ENCODE data around the gene ST8SIA6.
"Not testable (repeated sequence)": the region's sequence is repeated elsewhere in the genome, so short reads cannot be mapped to it uniquely, and the experiment has no call there.

Gene ST8SIA6

GRCh38 chr10:17407047-17407446, 47.3 kb downstream of the ST8SIA6 start:
- Histone ChIP-seq H4K20me1 (ENCODE audit: insufficient read depth, low read length) (no peaks in the 10 kb centered on the region), H3K9me3 (ENCODE audit: insufficient read depth, low read length) (no peaks in the 10 kb centered on the region), H3K79me2 (ENCODE audit: low read length) (no peaks in the 10 kb centered on the region), H3K4me2 (ENCODE audit: low read length) (no peak overlapping the region), H3K36me3 (replicated peaks; ENCODE audit: low read depth, low read length) (no peaks in the 10 kb centered on the region), H3K4me1 (ENCODE audit: low read length) (no peaks in the 10 kb centered on the region), H3K9ac (ENCODE audit: low read length) (no peak overlapping the region), H3K27me3 (ENCODE audit: low read depth, low read length) (no peaks in the 10 kb centered on the region), H3K4me3 (ENCODE audit: low read length) (no peak overlapping the region), H3K27ac (ENCODE audit: low read length) (no peak overlapping the region), H2AFZ (ENCODE audit: low read depth, low read length) (no peak overlapping the region)
- TF ChIP-seq EZH2phosphoT487 (IDR thresholded peaks at IDR 0.05; ENCODE audit: low read depth) (no peak), CTCF (IDR thresholded peaks at IDR 0.05; ENCODE audit: low read depth, low read length) (no peak)

GRCh38 chr10:17406036-17406834, 48.2 kb downstream of the ST8SIA6 start:
- no peak for TF ChIP-seq EZH2phosphoT487 (IDR thresholded peaks at IDR 0.05; ENCODE audit: low read depth)
- TF ChIP-seq CTCF (IDR thresholded peaks at IDR 0.05; ENCODE audit: low read depth, low read length): no peak
- H4K20me1 ChIP-seq (ENCODE audit: insufficient read depth, low read length): no peaks in the 10 kb centered on the region

GRCh38 chr10:17403161-17403560, 51.2 kb downstream of the ST8SIA6 start:
- Histone ChIP-seq H3K4me1 (ENCODE audit: low read length) (no peaks in the 10 kb centered on the region), H2AFZ (ENCODE audit: low read depth, low read length) (no peak overlapping the region), H4K20me1 (ENCODE audit: insufficient read depth, low read length) (no peaks in the 10 kb centered on the region), H3K9ac (ENCODE audit: low read length) (no peak overlapping the region), H3K9me3 (ENCODE audit: insufficient read depth, low read length) (no peaks in the 10 kb centered on the region), H3K4me3 (ENCODE audit: low read length) (no peak overlapping the region), H3K4me2 (ENCODE audit: low read length) (no peak overlapping the region), H3K79me2 (ENCODE audit: low read length) (no peaks in the 10 kb centered on the region), H3K27me3 (ENCODE audit: low read depth, low read length) (no peaks in the 10 kb centered on the region), H3K36me3 (replicated peaks; ENCODE audit: low read depth, low read length) (no peaks in the 10 kb centered on the region), H3K27ac (ENCODE audit: low read length) (no peak overlapping the region)
- TF ChIP-seq CTCF (IDR thresholded peaks at IDR 0.05; ENCODE audit: low read depth, low read length) (no peak), EZH2phosphoT487 (IDR thresholded peaks at IDR 0.05; ENCODE audit: low read depth) (no peak)

More at GRCh38 chr10:17406036-17406834, 48.2 kb downstream of the ST8SIA6 start:
- Histone ChIP-seq H3K4me2 (ENCODE audit: low read length) (no peak overlapping the region), H3K4me1 (ENCODE audit: low read length) (no peaks in the 10 kb centered on the region), H3K4me3 (ENCODE audit: low read length) (no peak overlapping the region), H3K9ac (ENCODE audit: low read length) (no peak overlapping the region), H2AFZ (ENCODE audit: low read depth, low read length) (no peak overlapping the region), H3K27me3 (ENCODE audit: low read depth, low read length) (no peaks in the 10 kb centered on the region), H3K9me3 (ENCODE audit: insufficient read depth, low read length) (no peaks in the 10 kb centered on the region), H3K79me2 (ENCODE audit: low read length) (no peaks in the 10 kb centered on the region), H3K36me3 (replicated peaks; ENCODE audit: low read depth, low read length) (no peaks in the 10 kb centered on the region), H3K27ac (ENCODE audit: low read length) (no peak overlapping the region)

GRCh38 chr10:17402040-17402439, 52.4 kb downstream of the ST8SIA6 start:
- H3K36me3 ChIP-seq (replicated peaks; ENCODE audit: low read depth, low read length); H2AFZ ChIP-seq (ENCODE audit: low read depth, low read length); H3K27me3 ChIP-seq (ENCODE audit: low read depth, low read length); H4K20me1 ChIP-seq (ENCODE audit: insufficient read depth, low read length); H3K4me2 ChIP-seq (ENCODE audit: low read length); H3K79me2 ChIP-seq (ENCODE audit: low read length); H3K4me3 ChIP-seq (ENCODE audit: low read length); H3K27ac ChIP-seq (ENCODE audit: low read length); H3K9me3 ChIP-seq (ENCODE audit: insufficient read depth, low read length); H3K4me1 ChIP-seq (ENCODE audit: low read length); H3K9ac ChIP-seq (ENCODE audit: low read length): not testable (repeated sequence)
